Measurements from ENCODE around the gene CYTH4. TPM values are rescaled to one million over a fixed set of nuclear protein-coding genes. Genes with fewer than 3 reads are reported as not detected.

Gene CYTH4
- total RNA-seq, 1 donor from 2014 or later, result not detected

DNA sequence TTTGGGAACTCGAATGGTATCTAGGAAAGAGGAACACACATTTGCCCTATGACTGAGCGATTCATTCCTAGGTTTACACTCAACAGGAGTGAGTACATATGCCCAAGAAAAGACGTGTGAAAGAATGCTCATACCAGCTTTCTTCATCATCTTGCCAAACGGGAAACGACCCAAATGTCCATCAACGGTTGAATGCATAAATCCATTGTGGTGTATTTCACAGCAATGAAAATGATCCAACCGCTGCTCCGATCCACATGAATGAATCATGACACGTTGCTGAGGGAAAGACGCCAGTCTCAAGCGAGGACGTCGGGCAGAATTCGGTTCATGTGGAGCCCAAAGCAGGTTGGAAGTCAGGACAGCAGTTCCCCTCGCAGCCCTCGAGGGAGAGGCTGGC lies 71.5 kb downstream of the CYTH4 start:
- TF ChIP-seq, protein P1, sequence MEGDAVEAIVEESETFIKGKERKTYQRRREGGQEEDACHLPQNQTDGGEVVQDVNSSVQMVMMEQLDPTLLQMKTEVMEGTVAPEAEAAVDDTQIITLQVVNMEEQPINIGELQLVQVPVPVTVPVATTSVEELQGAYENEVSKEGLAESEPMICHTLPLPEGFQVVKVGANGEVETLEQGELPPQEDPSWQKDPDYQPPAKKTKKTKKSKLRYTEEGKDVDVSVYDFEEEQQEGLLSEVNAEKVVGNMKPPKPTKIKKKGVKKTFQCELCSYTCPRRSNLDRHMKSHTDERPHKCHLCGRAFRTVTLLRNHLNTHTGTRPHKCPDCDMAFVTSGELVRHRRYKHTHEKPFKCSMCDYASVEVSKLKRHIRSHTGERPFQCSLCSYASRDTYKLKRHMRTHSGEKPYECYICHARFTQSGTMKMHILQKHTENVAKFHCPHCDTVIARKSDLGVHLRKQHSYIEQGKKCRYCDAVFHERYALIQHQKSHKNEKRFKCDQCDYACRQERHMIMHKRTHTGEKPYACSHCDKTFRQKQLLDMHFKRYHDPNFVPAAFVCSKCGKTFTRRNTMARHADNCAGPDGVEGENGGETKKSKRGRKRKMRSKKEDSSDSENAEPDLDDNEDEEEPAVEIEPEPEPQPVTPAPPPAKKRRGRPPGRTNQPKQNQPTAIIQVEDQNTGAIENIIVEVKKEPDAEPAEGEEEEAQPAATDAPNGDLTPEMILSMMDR (IDR thresholded peaks at IDR 0.05; ENCODE audit: partially characterized antibody, unreplicated experiment), result no peak
- H3K4me1 Mint-ChIP-seq (ENCODE audit: low read depth, unreplicated experiment), result peaks cover 13% of the 10 kb centered on the region
- no peak for DNase-seq

DNA sequence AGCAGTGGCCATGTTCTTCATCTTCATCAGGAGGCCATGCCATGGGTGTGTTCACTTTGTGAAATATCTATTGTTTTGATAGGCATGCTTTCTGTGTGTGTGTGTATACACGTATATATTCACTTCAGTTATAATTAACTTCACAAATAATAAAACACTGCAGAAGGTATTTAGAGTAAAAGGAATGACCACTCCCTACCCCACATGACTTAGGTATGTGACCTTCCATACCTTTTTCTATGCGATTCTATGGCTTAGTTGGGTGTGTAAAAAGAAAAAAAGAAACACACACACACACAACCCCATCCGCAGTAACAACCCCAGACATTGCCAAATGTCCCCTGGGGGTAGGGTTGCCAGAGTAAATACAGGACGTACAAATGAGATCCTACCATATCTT lies 72.0 kb downstream of the CYTH4 start:
- no peak for DNase-seq
- Mint-ChIP-seq H3K27ac (ENCODE audit: unreplicated experiment) (no peak overlapping the region), H3K27me3 (ENCODE audit: unreplicated experiment) (peaks cover 8% of the 10 kb centered on the region)

More for the DNA sequence above, 71.5 kb downstream of the CYTH4 start:
- Mint-ChIP-seq H3K36me3 (ENCODE audit: unreplicated experiment) (peaks cover 4% of the 10 kb centered on the region), H3K27ac (ENCODE audit: unreplicated experiment) (no peak overlapping the region), H3K4me3 (ENCODE audit: unreplicated experiment) (no peak overlapping the region), H3K9me3 (ENCODE audit: unreplicated experiment) (peaks cover 5% of the 10 kb centered on the region), H3K27me3 (ENCODE audit: unreplicated experiment) (peaks cover 8% of the 10 kb centered on the region)

DNA sequence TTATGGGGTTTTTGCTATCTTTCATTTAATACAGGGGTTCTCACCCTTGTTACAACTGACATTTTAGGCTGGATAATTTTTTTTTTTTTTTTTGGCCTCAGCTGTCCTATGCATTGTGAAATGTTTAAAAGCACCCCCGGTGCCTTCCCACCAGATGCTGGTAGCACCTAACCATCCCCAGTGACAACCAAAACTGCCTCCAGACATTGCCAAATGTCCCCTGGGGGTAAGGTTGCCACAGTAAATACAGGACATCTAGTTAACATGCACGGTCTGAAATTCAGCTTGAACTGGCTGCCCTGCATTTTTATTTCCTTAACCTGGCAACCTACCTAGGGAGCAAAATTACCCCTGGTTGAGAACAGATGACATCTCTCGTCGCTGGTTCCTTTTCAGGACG lies 72.4 kb downstream of the CYTH4 start:
- no peak overlapping the region for H3K27ac Mint-ChIP-seq (ENCODE audit: unreplicated experiment)
- no peak for DNase-seq
- peaks cover 15% of the 10 kb centered on the region for H3K4me1 Mint-ChIP-seq (ENCODE audit: low read depth, unreplicated experiment)
- TF ChIP-seq, protein P1 (IDR thresholded peaks at IDR 0.05; ENCODE audit: partially characterized antibody, unreplicated experiment), result no peak
- peaks cover 5% of the 10 kb centered on the region for H3K9me3 Mint-ChIP-seq (ENCODE audit: unreplicated experiment)
- peaks cover 5% of the 10 kb centered on the region for H3K36me3 Mint-ChIP-seq (ENCODE audit: unreplicated experiment)
- H3K27me3 Mint-ChIP-seq (ENCODE audit: unreplicated experiment), result peaks cover 8% of the 10 kb centered on the region
- no peak overlapping the region for H3K4me3 Mint-ChIP-seq (ENCODE audit: unreplicated experiment)

More for the DNA sequence above, 72.0 kb downstream of the CYTH4 start:
- H3K4me1 Mint-ChIP-seq (ENCODE audit: low read depth, unreplicated experiment), result peaks cover 15% of the 10 kb centered on the region
- peaks cover 5% of the 10 kb centered on the region for H3K36me3 Mint-ChIP-seq (ENCODE audit: unreplicated experiment)
- H3K4me3 Mint-ChIP-seq (ENCODE audit: unreplicated experiment), result no peak overlapping the region
- TF ChIP-seq, protein P1 (IDR thresholded peaks at IDR 0.05; ENCODE audit: partially characterized antibody, unreplicated experiment), result no peak
- peaks cover 5% of the 10 kb centered on the region for H3K9me3 Mint-ChIP-seq (ENCODE audit: unreplicated experiment)

DNA sequence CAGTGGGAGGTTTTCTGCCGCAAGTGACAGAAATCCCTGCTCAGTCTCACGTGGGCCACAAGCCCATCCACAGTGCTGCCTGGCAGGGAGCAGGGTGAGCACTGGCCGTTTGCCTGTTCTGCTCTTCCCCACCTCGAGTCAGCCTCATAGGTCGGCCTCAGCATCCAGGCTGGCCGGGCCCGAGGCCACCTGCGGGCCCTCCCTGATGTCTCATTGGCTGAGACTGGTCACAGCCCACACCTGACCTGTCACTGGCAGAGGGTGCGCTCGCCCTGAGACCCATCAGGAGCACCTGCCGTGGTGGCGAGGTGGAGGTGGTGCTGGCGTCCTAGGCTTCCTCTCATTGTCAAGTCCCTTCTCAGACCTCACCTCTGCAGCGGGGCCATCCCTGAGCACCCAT lies 72.9 kb downstream of the CYTH4 start:
- no peak overlapping the region for H3K27ac Mint-ChIP-seq (ENCODE audit: unreplicated experiment)
- H3K9me3 Mint-ChIP-seq (ENCODE audit: unreplicated experiment), result peaks cover 5% of the 10 kb centered on the region
- TF ChIP-seq, protein P1 (IDR thresholded peaks at IDR 0.05; ENCODE audit: partially characterized antibody, unreplicated experiment), result no peak
- H3K36me3 Mint-ChIP-seq (ENCODE audit: unreplicated experiment), result peaks cover 5% of the 10 kb centered on the region
- peaks cover 6% of the 10 kb centered on the region for H3K27me3 Mint-ChIP-seq (ENCODE audit: unreplicated experiment)
- peaks cover 14% of the 10 kb centered on the region for H3K4me1 Mint-ChIP-seq (ENCODE audit: low read depth, unreplicated experiment)
- DNase-seq, result no peak
- no peak overlapping the region for H3K4me3 Mint-ChIP-seq (ENCODE audit: unreplicated experiment)

DNA sequence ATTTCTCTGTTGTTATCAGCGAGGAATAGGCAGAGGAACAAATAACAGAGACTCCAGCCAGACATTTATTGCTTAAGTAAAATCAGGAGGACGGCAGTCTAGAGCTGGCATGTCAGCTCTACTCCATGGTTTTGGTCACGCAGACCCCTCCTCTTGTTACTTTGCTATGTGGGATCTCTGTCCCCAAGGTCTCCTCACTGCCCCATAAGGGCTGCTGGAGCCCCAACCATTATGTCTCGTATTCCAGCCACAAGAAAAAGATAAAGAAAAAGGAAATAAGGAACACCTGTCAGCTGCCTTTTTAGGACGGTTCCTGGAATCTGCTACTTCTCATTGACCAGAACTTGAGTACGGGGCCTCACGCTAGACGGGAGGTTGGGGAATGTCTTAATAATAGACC lies 74.6 kb downstream of the CYTH4 start:
- Mint-ChIP-seq H3K27me3 (ENCODE audit: unreplicated experiment) (peaks cover 6% of the 10 kb centered on the region), H3K36me3 (ENCODE audit: unreplicated experiment) (peaks cover 5% of the 10 kb centered on the region), H3K27ac (ENCODE audit: unreplicated experiment) (no peak overlapping the region), H3K4me1 (ENCODE audit: low read depth, unreplicated experiment) (peaks cover 14% of the 10 kb centered on the region), H3K9me3 (ENCODE audit: unreplicated experiment) (peaks cover 11% of the 10 kb centered on the region), H3K4me3 (ENCODE audit: unreplicated experiment) (no peak overlapping the region)
- TF ChIP-seq, protein P1 (IDR thresholded peaks at IDR 0.05; ENCODE audit: partially characterized antibody, unreplicated experiment), result no peak
- DNase-seq, result no peak
